Kidney epithelial cell (primary cell): Measurements from ENCODE around the gene SNPH. TPM values are rescaled to one million over a fixed set of nuclear protein-coding genes. Genes with fewer than 3 reads are reported as not detected.
A peak's percentile ranks its signal among the peaks of the same experiment; 100 is the strongest.
"Not testable (repeated sequence)": the region's sequence is repeated elsewhere in the genome, so short reads cannot be mapped to it uniquely, and the experiment has no call there.

ENCODE experiments used
- DNase-seq: peaks from one replicate; pipeline ENCODE4 v3.0.0-alpha.2; 2010; ENCODE audit warnings: low read depth
- H3K27me3 ChIP-seq: 2 replicates; pipeline ENCODE4 v1.6.0; 2011; ENCODE audit warnings: low read length; ENCODE audit not compliant: control insufficient read depth, insufficient read depth
- H3K36me3 ChIP-seq: 2 replicates; pipeline ENCODE4 v1.5.1; 2011; ENCODE audit warnings: low read length; ENCODE audit not compliant: control insufficient read depth, insufficient read depth
- H3K4me3 ChIP-seq: 2 replicates; pipeline ENCODE4 v1.5.1; 2011; ENCODE audit warnings: low read depth, mild to moderate bottlenecking, control low read depth, low read length
- CTCF ChIP-seq: IDR thresholded peaks from 2 replicates; pipeline ENCODE4 v1.5.1; 2011; ENCODE audit warnings: mild to moderate bottlenecking, moderate library complexity, low read length, control low read depth, inconsistent platforms; ENCODE audit not compliant: insufficient read depth, poor library complexity, severe bottlenecking
- total RNA-seq: library from RNA; depleted of rRNA; stranded (reverse); fragments of >200 nt; gene quantifications from 2 replicates; pipeline ENCODE4 v1.2.3, GENCODE V29; 2015

The SNPH gene
- total RNA-seq, result 7.1 and 8.3 TPM in 2 replicates

- Histone ChIP-seq H3K36me3 (no peaks in the 10 kb centered on the region), H3K4me3 (peak within 1 kb of the TSS; percentile 84), H3K27me3 (no peaks in the 10 kb centered on the region)
- TF ChIP-seq CTCF, result no peak
- peak; percentile 56 for DNase-seq
Measured at GRCh38 chr20:1266167-1266973, at the start of gene SNPH. SNPH (plus strand) TSS chr20:1266294; CDS start chr20:1296240, 29,946 bp downstream.

GRCh38 chr20:1216527-1217427 is 49.3 kb upstream of the SNPH start:
- not testable (repeated sequence) for H3K36me3 ChIP-seq, H3K27me3 ChIP-seq, H3K4me3 ChIP-seq, DNase-seq

GRCh38 chr20:1222750-1223149 is 43.3 kb upstream of the SNPH start:
- DNase-seq, H3K36me3 ChIP-seq, H3K27me3 ChIP-seq, H3K4me3 ChIP-seq: not testable (repeated sequence)

- H3K4me3 ChIP-seq, result no peak overlapping the region
- no peak for TF ChIP-seq CTCF
- no peak for DNase-seq
- H3K27me3 ChIP-seq, result no peaks in the 10 kb centered on the region
- no peaks in the 10 kb centered on the region for H3K36me3 ChIP-seq
Measured at GRCh38 chr20:1224205-1224890, 41.7 kb upstream of the SNPH start.

GRCh38 chr20:1225263-1225782 is 40.8 kb upstream of the SNPH start:
- DNase-seq, result no peak
- TF ChIP-seq CTCF, result no peak
- Histone ChIP-seq H3K27me3 (no peaks in the 10 kb centered on the region), H3K4me3 (peak overlapping the region; percentile 52), H3K36me3 (no peaks in the 10 kb centered on the region)

GRCh38 chr20:1225783-1226654 is 40.1 kb upstream of the SNPH start, which contains the start of gene RAD21L1:
RAD21L1 (plus strand) TSS chr20:1226044; CDS start chr20:1228454, 2,410 bp downstream.
- no peaks in the 10 kb centered on the region for H3K36me3 ChIP-seq
- H3K27me3 ChIP-seq, result no peaks in the 10 kb centered on the region
- TF ChIP-seq CTCF, result no peak
- peak within 1 kb of the TSS; percentile 52 for H3K4me3 ChIP-seq
- DNase-seq, result no peak
